ENCODE measurements around the gene CNTN3.

Gene CNTN3

GRCh38 chr3:74614107-74614967, at the start of gene CNTN3:
Gene CNTN3, minus strand, starts transcription at chr3:74614659. Its CDS starts 93,547 bp downstream, at chr3:74521112.
- no peak for TF ChIP-seq CTCF (IDR thresholded peaks at IDR 0.05; ENCODE audit: insufficient read depth, low read depth, low read length, missing control alignments)
- H3K4me3 ChIP-seq (ENCODE audit: low read depth, low read length): no peak within 1 kb of the TSS
- DNase-seq (ENCODE audit: low read depth): no peak

- no peak for DNase-seq (ENCODE audit: low read depth)
- no peak for TF ChIP-seq CTCF (IDR thresholded peaks at IDR 0.05; ENCODE audit: insufficient read depth, low read depth, low read length, missing control alignments)
- H3K4me3 ChIP-seq (ENCODE audit: low read depth, low read length): no peak overlapping the region
Measured at GRCh38 chr3:74663178-74663577, 48.7 kb upstream of the CNTN3 start.

GRCh38 chr3:74661672-74662071, 47.2 kb upstream of the CNTN3 start:
- DNase-seq (ENCODE audit: low read depth): no peak
- TF ChIP-seq CTCF (IDR thresholded peaks at IDR 0.05; ENCODE audit: insufficient read depth, low read depth, low read length, missing control alignments): no peak
- H3K4me3 ChIP-seq (ENCODE audit: low read depth, low read length): no peak overlapping the region

GRCh38 chr3:74651885-74652284, 37.4 kb upstream of the CNTN3 start:
- H3K4me3 ChIP-seq (ENCODE audit: low read depth, low read length): no peak overlapping the region
- TF ChIP-seq CTCF (IDR thresholded peaks at IDR 0.05; ENCODE audit: insufficient read depth, low read depth, low read length, missing control alignments): no peak
- DNase-seq (ENCODE audit: low read depth): no peak

DNA sequence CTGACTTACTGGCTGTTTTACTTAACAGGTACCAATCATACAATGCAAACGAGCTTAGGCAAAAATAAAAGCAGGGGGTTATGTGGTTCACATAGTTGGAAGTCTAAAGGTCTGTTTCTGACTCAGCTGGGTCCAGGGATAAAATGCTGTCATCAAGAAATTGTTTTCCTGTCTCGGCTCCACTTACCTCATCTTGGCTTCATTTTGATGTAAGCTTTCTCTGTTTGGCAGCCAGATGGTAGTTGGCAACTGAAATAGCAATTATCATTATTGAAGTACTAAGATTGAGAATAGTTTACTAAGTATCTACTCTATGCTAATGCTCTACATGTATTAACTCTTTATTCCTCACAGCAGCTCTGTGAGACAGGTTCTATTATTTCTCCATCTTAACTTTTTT, 36.8 kb upstream of the CNTN3 start:
- no peak for DNase-seq (ENCODE audit: low read depth)
- no peak overlapping the region for H3K4me3 ChIP-seq (ENCODE audit: low read depth, low read length)
- TF ChIP-seq CTCF (IDR thresholded peaks at IDR 0.05; ENCODE audit: insufficient read depth, low read depth, low read length, missing control alignments): no peak

DNA sequence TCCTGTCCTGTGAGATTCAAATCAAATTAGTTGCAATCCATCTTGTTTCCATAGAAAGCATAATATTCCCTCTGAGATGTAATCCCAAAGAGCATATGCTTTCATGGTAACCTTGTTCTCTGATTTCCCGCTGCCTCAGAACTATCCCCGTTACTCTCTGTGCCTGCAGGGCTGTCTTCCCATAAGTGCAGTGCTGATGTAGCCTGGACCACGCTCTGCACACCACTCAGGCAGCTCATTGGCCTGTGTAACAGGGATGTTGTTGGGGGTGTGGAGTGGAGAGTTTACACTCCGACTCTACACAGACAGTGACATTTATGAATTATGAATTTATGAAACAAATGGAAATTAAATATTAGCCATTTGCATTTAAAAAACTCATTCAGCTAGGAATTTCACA, 33.6 kb upstream of the CNTN3 start:
- H3K4me3 ChIP-seq (ENCODE audit: low read depth, low read length): no peak overlapping the region
- no peak for DNase-seq (ENCODE audit: low read depth)
- TF ChIP-seq CTCF (IDR thresholded peaks at IDR 0.05; ENCODE audit: insufficient read depth, low read depth, low read length, missing control alignments): no peak

- no peak for TF ChIP-seq CTCF (IDR thresholded peaks at IDR 0.05; ENCODE audit: insufficient read depth, low read depth, low read length, missing control alignments)
- no peak overlapping the region for H3K4me3 ChIP-seq (ENCODE audit: low read depth, low read length)
- no peak for DNase-seq (ENCODE audit: low read depth)
Measured at GRCh38 chr3:74646094-74646493, 31.6 kb upstream of the CNTN3 start.

All from GM12865 (cell line).